ENCODE results near the gene SCN5A. TPM values are rescaled to one million over a fixed set of nuclear protein-coding genes. Genes with fewer than 3 reads are reported as not detected.

SCN5A gene
- total and polyA plus RNA-seq, 2 of the 8 experiments (the other 6 are each of a cell fraction or from before 2014, with no cell fraction given): 4.8 to 11.4 TPM

GRCh38 chr3:38526792-38527191 lies 122.7 kb downstream of the SCN5A start (continued):
- TF ChIP-seq, protein P1, sequence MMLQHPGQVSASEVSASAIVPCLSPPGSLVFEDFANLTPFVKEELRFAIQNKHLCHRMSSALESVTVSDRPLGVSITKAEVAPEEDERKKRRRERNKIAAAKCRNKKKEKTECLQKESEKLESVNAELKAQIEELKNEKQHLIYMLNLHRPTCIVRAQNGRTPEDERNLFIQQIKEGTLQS (IDR thresholded peaks at IDR 0.05; ENCODE audit: insufficient read depth, low read depth, low read length): no peak
- TF ChIP-seq FOSL1 (IDR thresholded peaks at IDR 0.05; ENCODE audit: insufficient read depth, low read depth, low read length) (no peak), CBX5 (IDR thresholded peaks at IDR 0.05; ENCODE audit: low read depth, low read length) (no peak), CHD7 (IDR thresholded peaks at IDR 0.05; ENCODE audit: insufficient replicate concordance, low read length) (no peak), SIN3A (conservative IDR thresholded peaks at IDR 0.05 in 1 of 2, IDR thresholded peaks at IDR 0.05 in 1 of 2; ENCODE audit: low read depth in 1 of 2, low read length in 2 of 2) (no peak), TCF12 (IDR thresholded peaks at IDR 0.05; ENCODE audit: low read depth, low read length) (no peak)
- TF ChIP-seq, protein P2, sequence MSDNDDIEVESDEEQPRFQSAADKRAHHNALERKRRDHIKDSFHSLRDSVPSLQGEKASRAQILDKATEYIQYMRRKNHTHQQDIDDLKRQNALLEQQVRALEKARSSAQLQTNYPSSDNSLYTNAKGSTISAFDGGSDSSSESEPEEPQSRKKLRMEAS (IDR thresholded peaks at IDR 0.05): no peak
